ENCODE data around the gene TEKTIP1. TPM values are rescaled to one million over a fixed set of nuclear protein-coding genes. Genes with fewer than 3 reads are reported as not detected.

The TEKTIP1 gene
- total and polyA plus RNA-seq, 9 of the 15 experiments (the other 6 are each of a cell fraction or from before 2014, with no cell fraction given): 0.66 TPM; not detected in 8

DNA sequence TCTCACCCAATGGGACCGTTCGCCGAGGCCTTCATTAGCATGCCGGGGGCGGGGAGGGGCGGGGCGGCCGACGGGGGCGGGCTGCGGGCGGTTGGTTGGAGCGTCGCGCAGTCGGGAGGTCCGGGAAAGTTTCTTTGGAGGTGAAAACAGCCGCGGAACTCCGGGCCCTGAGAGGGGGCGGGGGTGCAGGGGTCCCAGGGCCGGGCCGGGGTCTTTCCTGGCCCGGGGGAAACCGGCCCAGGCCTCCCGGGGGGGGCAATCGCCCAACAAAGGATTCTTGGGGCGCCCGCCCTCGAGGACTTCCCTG is 33.8 kb downstream of the TEKTIP1 start, which contains the start of gene HMG20B:
Gene HMG20B, plus strand, starts transcription at position 90 of the 307 bp plus-strand sequence. CDS start 366 bp downstream, outside the sequence.
- Histone ChIP-seq H3K79me2 (ENCODE audit: control insufficient read depth, insufficient read depth, low read length) (peaks cover 20% of the 10 kb centered on the region), H2AFZ (ENCODE audit: low read depth, low read length) (peak within 1 kb of the TSS; percentile 37), H3K9me3 (replicated peaks; ENCODE audit: control insufficient read depth, insufficient read depth, low read depth, low read length) (no peaks in the 10 kb centered on the region), H3K4me2 (ENCODE audit: insufficient read depth, low read length) (peak within 1 kb of the TSS; percentile 81), H3K9me1 (ENCODE audit: control insufficient read depth, insufficient read depth, low read length) (no peaks in the 10 kb centered on the region), H3K27ac (ENCODE audit: extremely low read depth, low read depth, low read length) (peak within 1 kb of the TSS; percentile 93), H4K20me1 (replicated peaks; ENCODE audit: control insufficient read depth, insufficient read depth, low read length) (peaks cover 3% of the 10 kb centered on the region; the same call in 1 of the 2 replicates), H3K9ac (ENCODE audit: insufficient read depth in 1 of 2, low read depth in 2 of 2, low read length in 2 of 2) (peak within 1 kb of the TSS; percentile 78 to 96), H3K4me1 (replicated peaks in 1 of 2; ENCODE audit: control insufficient read depth in 2 of 2, insufficient read depth in 2 of 2, low read length in 2 of 2) (peaks cover 25 to 65% of the 10 kb centered on the region in 2 experiments), H3K4me3 (peak within 1 kb of the TSS; percentile 98), H3K27me3 (ENCODE audit: control insufficient read depth in 2 of 2, insufficient read depth in 2 of 2, low read length in 2 of 2) (no peaks in the 10 kb centered on the region), H3K36me3 (ENCODE audit: control insufficient read depth, insufficient read depth, low read length) (peaks cover 33% of the 10 kb centered on the region)
- 0% methylated on average over 2 of the region's 30 CpGs for WGBS (ENCODE audit: insufficient coverage, low coverage, missing lambda C conversion rate)
- in situ Hi-C loops (cut with MboI): no loop called here
- no TSS peak for BruUV-seq (replicated peaks)
- intact Hi-C loops (cut with micrococcal nuclease): loop anchor here (2.0 kb wide), 1 partner anchor 16 kb away; the partner anchor contains the start of gene MFSD12
- POLR2A ChIA-PET: interaction anchor here (0.6 kb wide), 1 partner anchor 37 kb away, joined by 4 read pairs; no protein-coding TSS in a partner anchor
- ATAC-seq: no peak
- peak in 1 of 4 experiments; percentile 33 for DNase-seq (ENCODE audit: extremely low read depth in 1 of 4, low spot score in 3 of 4)
- CTCF ChIA-PET (ENCODE audit: low intra/inter-chr PET ratio): no interaction called here
- FAIRE-seq: no peak
- TF ChIP-seq, protein P1, sequence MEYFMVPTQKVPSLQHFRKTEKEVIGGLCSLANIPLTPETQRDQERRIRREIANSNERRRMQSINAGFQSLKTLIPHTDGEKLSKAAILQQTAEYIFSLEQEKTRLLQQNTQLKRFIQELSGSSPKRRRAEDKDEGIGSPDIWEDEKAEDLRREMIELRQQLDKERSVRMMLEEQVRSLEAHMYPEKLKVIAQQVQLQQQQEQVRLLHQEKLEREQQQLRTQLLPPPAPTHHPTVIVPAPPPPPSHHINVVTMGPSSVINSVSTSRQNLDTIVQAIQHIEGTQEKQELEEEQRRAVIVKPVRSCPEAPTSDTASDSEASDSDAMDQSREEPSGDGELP (CRISPR knock-in tag; IDR thresholded peaks at IDR 0.05; ENCODE audit: borderline replicate concordance): peak; percentile 19; the same call in 1 of the 2 replicates
- TF ChIP-seq, protein P2, sequence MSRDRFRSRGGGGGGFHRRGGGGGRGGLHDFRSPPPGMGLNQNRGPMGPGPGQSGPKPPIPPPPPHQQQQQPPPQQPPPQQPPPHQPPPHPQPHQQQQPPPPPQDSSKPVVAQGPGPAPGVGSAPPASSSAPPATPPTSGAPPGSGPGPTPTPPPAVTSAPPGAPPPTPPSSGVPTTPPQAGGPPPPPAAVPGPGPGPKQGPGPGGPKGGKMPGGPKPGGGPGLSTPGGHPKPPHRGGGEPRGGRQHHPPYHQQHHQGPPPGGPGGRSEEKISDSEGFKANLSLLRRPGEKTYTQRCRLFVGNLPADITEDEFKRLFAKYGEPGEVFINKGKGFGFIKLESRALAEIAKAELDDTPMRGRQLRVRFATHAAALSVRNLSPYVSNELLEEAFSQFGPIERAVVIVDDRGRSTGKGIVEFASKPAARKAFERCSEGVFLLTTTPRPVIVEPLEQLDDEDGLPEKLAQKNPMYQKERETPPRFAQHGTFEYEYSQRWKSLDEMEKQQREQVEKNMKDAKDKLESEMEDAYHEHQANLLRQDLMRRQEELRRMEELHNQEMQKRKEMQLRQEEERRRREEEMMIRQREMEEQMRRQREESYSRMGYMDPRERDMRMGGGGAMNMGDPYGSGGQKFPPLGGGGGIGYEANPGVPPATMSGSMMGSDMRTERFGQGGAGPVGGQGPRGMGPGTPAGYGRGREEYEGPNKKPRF (IDR thresholded peaks at IDR 0.05; ENCODE audit: low read depth, low read length): no peak
- TF ChIP-seq SRSF7 (optimal IDR thresholded peaks at IDR 0.05; ENCODE audit: low read depth, low read length) (no peak), TAF1 (IDR thresholded peaks at IDR 0.05; ENCODE audit: control insufficient read depth, extremely low read depth, insufficient read depth, low read length, severe bottlenecking) (peak; percentile 40), ZNF217 (CRISPR knock-in tag; IDR thresholded peaks at IDR 0.05) (no peak), POLR2AphosphoS2 (IDR thresholded peaks at IDR 0.05; ENCODE audit: low read length) (no peak), ZNF282 (CRISPR knock-in tag; IDR thresholded peaks at IDR 0.05) (no peak), ZBTB7A (IDR thresholded peaks at IDR 0.05; ENCODE audit: borderline replicate concordance, control insufficient read depth, low read depth, low read length) (0 out of 2 replicates have a peak, but pooled peaks have one; percentile 2), HMGN3 (IDR thresholded peaks at IDR 0.05; ENCODE audit: borderline replicate concordance, extremely low read depth, insufficient read length, low read depth, low read length) (peak; percentile 3)
- TF ChIP-seq, protein P3, sequence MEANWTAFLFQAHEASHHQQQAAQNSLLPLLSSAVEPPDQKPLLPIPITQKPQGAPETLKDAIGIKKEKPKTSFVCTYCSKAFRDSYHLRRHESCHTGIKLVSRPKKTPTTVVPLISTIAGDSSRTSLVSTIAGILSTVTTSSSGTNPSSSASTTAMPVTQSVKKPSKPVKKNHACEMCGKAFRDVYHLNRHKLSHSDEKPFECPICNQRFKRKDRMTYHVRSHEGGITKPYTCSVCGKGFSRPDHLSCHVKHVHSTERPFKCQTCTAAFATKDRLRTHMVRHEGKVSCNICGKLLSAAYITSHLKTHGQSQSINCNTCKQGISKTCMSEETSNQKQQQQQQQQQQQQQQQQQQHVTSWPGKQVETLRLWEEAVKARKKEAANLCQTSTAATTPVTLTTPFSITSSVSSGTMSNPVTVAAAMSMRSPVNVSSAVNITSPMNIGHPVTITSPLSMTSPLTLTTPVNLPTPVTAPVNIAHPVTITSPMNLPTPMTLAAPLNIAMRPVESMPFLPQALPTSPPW (CRISPR knock-in tag; IDR thresholded peaks at IDR 0.05): peak; percentile 80
- TF ChIP-seq, protein P4, sequence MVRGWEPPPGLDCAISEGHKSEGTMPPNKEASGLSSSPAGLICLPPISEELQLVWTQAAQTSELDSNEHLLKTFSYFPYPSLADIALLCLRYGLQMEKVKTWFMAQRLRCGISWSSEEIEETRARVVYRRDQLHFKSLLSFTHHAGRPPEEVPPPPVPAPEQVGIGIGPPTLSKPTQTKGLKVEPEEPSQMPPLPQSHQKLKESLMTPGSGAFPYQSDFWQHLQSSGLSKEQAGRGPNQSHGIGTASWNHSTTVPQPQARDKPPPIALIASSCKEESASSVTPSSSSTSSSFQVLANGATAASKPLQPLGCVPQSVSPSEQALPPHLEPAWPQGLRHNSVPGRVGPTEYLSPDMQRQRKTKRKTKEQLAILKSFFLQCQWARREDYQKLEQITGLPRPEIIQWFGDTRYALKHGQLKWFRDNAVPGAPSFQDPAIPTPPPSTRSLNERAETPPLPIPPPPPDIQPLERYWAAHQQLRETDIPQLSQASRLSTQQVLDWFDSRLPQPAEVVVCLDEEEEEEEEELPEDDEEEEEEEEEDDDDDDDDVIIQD (CRISPR knock-in tag; IDR thresholded peaks at IDR 0.05): no peak
- TF ChIP-seq, protein P5, sequence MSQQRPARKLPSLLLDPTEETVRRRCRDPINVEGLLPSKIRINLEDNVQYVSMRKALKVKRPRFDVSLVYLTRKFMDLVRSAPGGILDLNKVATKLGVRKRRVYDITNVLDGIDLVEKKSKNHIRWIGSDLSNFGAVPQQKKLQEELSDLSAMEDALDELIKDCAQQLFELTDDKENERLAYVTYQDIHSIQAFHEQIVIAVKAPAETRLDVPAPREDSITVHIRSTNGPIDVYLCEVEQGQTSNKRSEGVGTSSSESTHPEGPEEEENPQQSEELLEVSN (IDR thresholded peaks at IDR 0.05; ENCODE audit: borderline replicate concordance in 1 of 2, extremely low read depth in 1 of 2, insufficient read depth in 1 of 2, insufficient read length in 1 of 2, low read depth in 1 of 2, low read length in 1 of 2, poor library complexity in 1 of 2, severe bottlenecking in 1 of 2): peak in 1 of 2 experiments; percentile 37

Data from K562 (cell line).